Left cardiac atrium (tissue), 4 donors: ENCODE results near the gene RFPL3. TPM values are rescaled to one million over a fixed set of nuclear protein-coding genes. Genes with fewer than 3 reads are reported as not detected.
"Not testable (repeated sequence)": the region's sequence is repeated elsewhere in the genome, so short reads cannot be mapped to it uniquely, and the experiment has no call there.

ENCODE experiments used
- ATAC-seq, 2 donors: fragments of 200-7000 bp; cut with Tn5 transposase; one replicate each; pipeline ENCODE4 v1.9.1; 2020; ENCODE audit warnings: mild to moderate bottlenecking in 2 of 2, moderate library complexity in 2 of 2
- DNase-seq: peaks from one replicate; pipeline ENCODE4 v3.0.0-alpha.2; 2020
- intact Hi-C, 2 donors: fragments of 100-400 bp; cut with DNase I; formaldehyde crosslinking; loops; one replicate each; pipeline versions ENCODE4 v1.14.1 to v1.15.1; 2022 to 2023
- long read RNA-seq: library from polyadenylated mRNA; unstranded; transcript quantifications from one replicate; pipeline ENCODE4 v2.0.0, GENCODE V29; 2021
- total RNA-seq, 2 donors: library from RNA; stranded (reverse); fragmentation: NEBNext Ultra II Directional; extraction: Animal tissue kit (Norgen Biotek cat#: 25700); gene quantifications; one replicate each; pipeline ENCODE4 v1.2.1, GENCODE V29; 2021
- donor health status: DM: no; HTN: yes; CAD: no.
- donor health status: DM: no; HTN: yes; CAD: no; lungs with severe emphysema.
- donor health status: DM: yes; HTN: yes; CAD: no.
- donor health status: Dilated cardiomyopathy.

RFPL3 gene
- not detected for total RNA-seq
- long read RNA-seq, result 0 reads

- DNase-seq, ATAC-seq, intact Hi-C loops: not testable (repeated sequence)
These were observed at the start of gene RFPL3 for GRCh38 chr22:32357567-32357966. RFPL3 (plus strand) TSS chr22:32357867; CDS start chr22:32358072, 205 bp downstream.

- intact Hi-C loops, result no loop called here
- DNase-seq, result no peak
- no peak for ATAC-seq
These were observed 49.5 kb upstream of the RFPL3 start for GRCh38 chr22:32308191-32308590.

GRCh38 chr22:32308934-32309333 lies 48.7 kb upstream of the RFPL3 start:
- intact Hi-C loops, result no loop called here
- ATAC-seq, result no peak
- no peak for DNase-seq

GRCh38 chr22:32309585-32310251 lies 47.9 kb upstream of the RFPL3 start:
- DNase-seq, result no peak
- intact Hi-C loops, result no loop called here
- no peak for ATAC-seq

- no peak for DNase-seq
- ATAC-seq, result no peak
- intact Hi-C loops, result no loop called here
These were observed 46.9 kb upstream of the RFPL3 start for GRCh38 chr22:32310777-32311176.

- DNase-seq, result no peak
- no peak for ATAC-seq
- intact Hi-C loops, result no loop called here
These were observed 46.1 kb upstream of the RFPL3 start for GRCh38 chr22:32311551-32312071.

GRCh38 chr22:32312748-32313147 lies 44.9 kb upstream of the RFPL3 start:
- DNase-seq (no peak), ATAC-seq (no peak)
- intact Hi-C loops, result no loop called here

GRCh38 chr22:32313532-32313931 lies 44.1 kb upstream of the RFPL3 start:
- ATAC-seq, result no peak
- intact Hi-C loops, result no loop called here
- DNase-seq, result no peak

- intact Hi-C loops, result no loop called here
- ATAC-seq (no peak), DNase-seq (no peak)
These were observed 40.1 kb upstream of the RFPL3 start for GRCh38 chr22:32317524-32317923.

GRCh38 chr22:32318361-32318760 lies 39.3 kb upstream of the RFPL3 start:
- intact Hi-C loops, result no loop called here
- DNase-seq, result no peak
- ATAC-seq, result no peak

GRCh38 chr22:32319861-32320406 lies 37.7 kb upstream of the RFPL3 start:
- DNase-seq (no peak), ATAC-seq (no peak)
- intact Hi-C loops, result no loop called here

- DNase-seq (no peak), ATAC-seq (no peak)
- intact Hi-C loops, result no loop called here
These were observed 34.7 kb upstream of the RFPL3 start for GRCh38 chr22:32322986-32323385.

- DNase-seq (no peak), ATAC-seq (no peak)
- intact Hi-C loops, result no loop called here
These were observed 34.0 kb upstream of the RFPL3 start for GRCh38 chr22:32323513-32324164.

GRCh38 chr22:32324505-32325415 lies 32.9 kb upstream of the RFPL3 start:
- no peak for DNase-seq
- no peak for ATAC-seq
- intact Hi-C loops, result no loop called here

GRCh38 chr22:32325416-32325801 lies 32.3 kb upstream of the RFPL3 start:
- ATAC-seq (no peak), DNase-seq (no peak)
- intact Hi-C loops, result no loop called here

- ATAC-seq (no peak), DNase-seq (no peak)
- intact Hi-C loops, result no loop called here
These were observed 31.8 kb upstream of the RFPL3 start for GRCh38 chr22:32325811-32326237.

- ATAC-seq (no peak), DNase-seq (no peak)
- intact Hi-C loops, result no loop called here
These were observed 31.0 kb upstream of the RFPL3 start for GRCh38 chr22:32326647-32327046.

GRCh38 chr22:32327066-32327465 lies 30.6 kb upstream of the RFPL3 start:
- intact Hi-C loops, result no loop called here
- ATAC-seq (no peak), DNase-seq (no peak)

- intact Hi-C loops, result no loop called here
- ATAC-seq (no peak), DNase-seq (no peak)
These were observed 30.0 kb upstream of the RFPL3 start for GRCh38 chr22:32327596-32328171.
